ENCODE data around the gene BCL2. TPM values are rescaled to one million over a fixed set of nuclear protein-coding genes. Genes with fewer than 3 reads are reported as not detected.

The BCL2 gene
- total and polyA plus RNA-seq, 7 donors, result 2.8 to 25.7 (median 11.3) TPM

GRCh38 chr18:63344263-63344662 lies 24.7 kb upstream of the BCL2 start:
- Histone ChIP-seq H3K4me1 (peaks cover 0 to 26% (median 23%) of the 10 kb centered on the region in 4 donors), H3K4me3 (no peak overlapping the region), H3K36me3 (peaks cover 6 to 83% (median 13%) of the 10 kb centered on the region in 4 donors), H3K9me3 (no peaks in the 10 kb centered on the region), H3K27ac (peak overlapping the region in 2 of 4 donors; percentile 2 to 72), H3K27me3 (no peaks in the 10 kb centered on the region)
- TF ChIP-seq POLR2AphosphoS5 (IDR thresholded peaks at IDR 0.05) (no peak), EP300 (IDR thresholded peaks at IDR 0.05) (no peak), POLR2A (IDR thresholded peaks at IDR 0.05) (no peak)
- TF ChIP-seq, protein P1, sequence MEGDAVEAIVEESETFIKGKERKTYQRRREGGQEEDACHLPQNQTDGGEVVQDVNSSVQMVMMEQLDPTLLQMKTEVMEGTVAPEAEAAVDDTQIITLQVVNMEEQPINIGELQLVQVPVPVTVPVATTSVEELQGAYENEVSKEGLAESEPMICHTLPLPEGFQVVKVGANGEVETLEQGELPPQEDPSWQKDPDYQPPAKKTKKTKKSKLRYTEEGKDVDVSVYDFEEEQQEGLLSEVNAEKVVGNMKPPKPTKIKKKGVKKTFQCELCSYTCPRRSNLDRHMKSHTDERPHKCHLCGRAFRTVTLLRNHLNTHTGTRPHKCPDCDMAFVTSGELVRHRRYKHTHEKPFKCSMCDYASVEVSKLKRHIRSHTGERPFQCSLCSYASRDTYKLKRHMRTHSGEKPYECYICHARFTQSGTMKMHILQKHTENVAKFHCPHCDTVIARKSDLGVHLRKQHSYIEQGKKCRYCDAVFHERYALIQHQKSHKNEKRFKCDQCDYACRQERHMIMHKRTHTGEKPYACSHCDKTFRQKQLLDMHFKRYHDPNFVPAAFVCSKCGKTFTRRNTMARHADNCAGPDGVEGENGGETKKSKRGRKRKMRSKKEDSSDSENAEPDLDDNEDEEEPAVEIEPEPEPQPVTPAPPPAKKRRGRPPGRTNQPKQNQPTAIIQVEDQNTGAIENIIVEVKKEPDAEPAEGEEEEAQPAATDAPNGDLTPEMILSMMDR (IDR thresholded peaks at IDR 0.05), result no peak
- no peak for DNase-seq
- intact Hi-C loops (cut with DNase I), result no loop called here
- 34 to 77% methylated on average over 5 of the region's 5 CpGs for WGBS, 2 donors

- DNase-seq, result no peak
- intact Hi-C loops (cut with DNase I), result no loop called here
- WGBS, 2 donors, result 53 to 62% methylated on average over 5 of the region's 5 CpGs
Observed at GRCh38 chr18:63342206-63342605, 22.6 kb upstream of the BCL2 start.

DNA sequence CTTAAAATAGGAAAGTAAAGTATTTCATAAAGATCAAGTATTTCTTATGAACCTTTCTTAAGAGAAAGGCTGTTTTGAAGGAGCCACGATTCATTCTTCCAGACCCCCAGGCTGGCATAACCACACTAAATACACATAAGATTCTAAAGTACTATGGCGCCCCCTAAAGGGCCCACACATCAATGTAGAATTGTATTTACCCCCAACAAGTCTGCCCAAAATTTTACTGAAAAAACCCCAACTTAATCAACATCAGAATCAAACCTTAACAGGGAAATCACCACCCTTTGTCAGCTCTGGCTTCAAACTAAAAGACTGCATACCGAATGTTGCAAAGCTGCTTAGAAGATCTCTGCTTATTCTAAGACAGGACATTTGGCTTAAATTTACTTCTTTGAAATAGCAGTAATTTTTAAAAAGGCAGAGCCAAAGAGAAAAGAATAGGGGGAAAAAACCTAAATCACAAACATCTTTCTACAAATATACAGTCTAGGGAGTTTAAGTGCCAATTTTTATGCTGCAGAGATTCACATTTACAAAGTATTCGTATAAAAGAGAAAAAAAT lies 20.4 kb upstream of the BCL2 start:
- Histone ChIP-seq H3K27ac (no peak overlapping the region), H3K9me3 (no peaks in the 10 kb centered on the region), H3K27me3 (no peaks in the 10 kb centered on the region), H3K4me3 (no peak overlapping the region), H3K36me3 (peaks cover 3 to 87% (median 16%) of the 10 kb centered on the region in 4 donors), H3K4me1 (peaks cover 0 to 6% (median 3%) of the 10 kb centered on the region in 4 donors)
- no peak for TF ChIP-seq POLR2A (IDR thresholded peaks at IDR 0.05)
- intact Hi-C loops (cut with DNase I), result no loop called here
- no peak for DNase-seq
- 37 to 51% methylated on average over 4 of the region's 4 CpGs for WGBS, 2 donors

More at GRCh38 chr18:63342206-63342605, 22.6 kb upstream of the BCL2 start:
- Histone ChIP-seq H3K9me3 (no peaks in the 10 kb centered on the region), H3K27me3 (no peaks in the 10 kb centered on the region), H3K36me3 (peaks cover 0 to 84% (median 8%) of the 10 kb centered on the region in 4 donors), H3K4me1 (peaks cover 0 to 26% (median 23%) of the 10 kb centered on the region in 4 donors), H3K4me3 (no peak overlapping the region), H3K27ac (no peak overlapping the region)
- no peak for TF ChIP-seq POLR2AphosphoS5 (IDR thresholded peaks at IDR 0.05)
- TF ChIP-seq, protein P1 (IDR thresholded peaks at IDR 0.05), result peak in 3 of 4 experiments; percentile 7 to 34 (median 31)
- TF ChIP-seq EP300 (IDR thresholded peaks at IDR 0.05), result no peak
- no peak for TF ChIP-seq POLR2A (IDR thresholded peaks at IDR 0.05)

DNA sequence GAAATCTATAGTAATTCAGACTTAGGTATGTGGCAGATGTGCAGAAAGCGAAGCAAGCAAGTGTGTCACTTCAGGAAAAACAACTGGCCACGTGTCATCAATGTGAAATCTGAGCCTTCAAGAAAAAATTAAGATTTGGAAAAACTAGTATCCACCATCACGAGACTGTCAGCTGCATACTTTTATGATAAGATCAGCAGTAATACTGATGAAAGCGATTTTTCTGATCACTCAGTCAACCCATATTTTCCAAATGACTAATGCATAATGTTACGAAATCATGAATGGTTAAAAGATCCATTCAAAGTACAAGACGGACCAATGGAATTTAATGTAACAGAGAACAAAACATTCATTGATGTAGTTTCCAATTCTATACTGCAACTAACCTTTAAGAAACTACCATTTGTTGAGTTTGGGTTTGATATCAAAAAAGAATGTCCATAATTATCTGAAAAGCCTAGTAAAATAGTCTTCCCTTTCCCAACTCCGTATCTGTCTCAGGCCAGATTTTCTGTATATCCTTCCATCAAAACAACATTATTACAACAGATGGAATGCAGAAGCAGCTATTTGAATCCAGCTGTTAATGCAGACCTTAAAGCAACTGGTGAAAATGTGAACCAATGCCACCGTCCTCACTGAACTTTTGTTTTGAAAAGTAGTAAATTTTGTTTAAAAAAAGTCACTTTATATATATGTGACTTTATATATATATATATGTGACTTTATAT lies 17.0 kb upstream of the BCL2 start:
- peak in 3 of 4 donors; percentile 26 to 53 (median 33) for TF ChIP-seq POLR2AphosphoS5 (IDR thresholded peaks at IDR 0.05)
- no peak for TF ChIP-seq EP300 (IDR thresholded peaks at IDR 0.05)
- intact Hi-C loops (cut with DNase I), result no loop called here

GRCh38 chr18:63331105-63331504 lies 11.5 kb upstream of the BCL2 start:
- WGBS, 2 donors, result 93% methylated on average over 4 of the region's 4 CpGs
- no peak overlapping the region for H3K27ac ChIP-seq
- no peaks in the 10 kb centered on the region for H3K4me1 ChIP-seq
- no peaks in the 10 kb centered on the region for H3K9me3 ChIP-seq
- intact Hi-C loops (cut with DNase I), result no loop called here
- DNase-seq, result no peak
- no peak overlapping the region for H3K4me3 ChIP-seq
- H3K36me3 ChIP-seq, result peaks cover 0 to 59% (median 41%) of the 10 kb centered on the region in 4 donors
- TF ChIP-seq POLR2AphosphoS5 (IDR thresholded peaks at IDR 0.05) (no peak), POLR2A (IDR thresholded peaks at IDR 0.05) (no peak), EP300 (IDR thresholded peaks at IDR 0.05) (no peak)
- TF ChIP-seq, protein P1 (IDR thresholded peaks at IDR 0.05), result no peak
- H3K27me3 ChIP-seq, result no peaks in the 10 kb centered on the region

More for the DNA sequence above, 17.0 kb upstream of the BCL2 start:
- Histone ChIP-seq H3K9me3 (no peaks in the 10 kb centered on the region), H3K36me3 (peaks cover 3 to 86% (median 32%) of the 10 kb centered on the region in 4 donors), H3K27me3 (no peaks in the 10 kb centered on the region), H3K27ac (peak overlapping the region; percentile 46 to 55 (median 52)), H3K4me1 (no peaks in the 10 kb centered on the region), H3K4me3 (no peak overlapping the region)
- 68 to 81% methylated on average over 8 of the region's 8 CpGs for WGBS, 2 donors
- DNase-seq, result no peak

Data from sigmoid colon (tissue), 7 donors.